HCEC 1CT (cell line): Measurements from ENCODE around the gene LSM4.

Experiments
- DNase-seq: peaks from one replicate; pipeline ENCODE4 v3.0.0-alpha.2; 2017

Gene LSM4

DNA sequence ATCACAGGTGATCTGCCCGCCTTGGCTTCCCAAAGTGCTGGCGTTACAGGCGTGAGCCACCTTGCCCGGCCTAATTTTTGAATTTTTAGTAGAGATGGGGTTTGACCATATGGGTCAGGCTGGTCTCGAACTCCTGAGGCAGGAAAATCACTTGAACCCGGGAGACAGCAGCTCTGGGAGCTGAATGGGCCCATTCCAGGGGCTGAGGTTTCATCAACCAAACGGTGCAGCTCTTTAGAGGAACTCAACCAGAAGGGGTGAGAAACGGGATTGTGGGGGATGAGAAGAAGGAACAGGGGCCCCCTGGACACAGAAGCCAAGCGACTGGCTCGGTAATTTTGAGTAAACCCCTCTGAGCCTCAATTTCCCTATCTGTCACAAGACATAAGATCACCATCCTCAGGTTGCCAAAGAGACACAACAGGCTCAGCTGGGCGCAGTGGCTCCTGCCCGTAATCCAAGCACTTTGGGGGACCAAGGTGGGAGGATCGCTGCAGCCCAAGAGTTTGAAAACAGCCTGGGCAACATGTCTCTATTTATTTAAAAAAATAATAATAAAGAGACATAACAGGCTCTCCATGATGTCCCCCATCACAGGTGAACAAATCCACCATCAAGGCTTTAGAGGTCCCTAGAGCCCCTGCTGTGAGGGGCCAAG, 49.2 kb downstream of the LSM4 start:
- no peak for DNase-seq

DNA sequence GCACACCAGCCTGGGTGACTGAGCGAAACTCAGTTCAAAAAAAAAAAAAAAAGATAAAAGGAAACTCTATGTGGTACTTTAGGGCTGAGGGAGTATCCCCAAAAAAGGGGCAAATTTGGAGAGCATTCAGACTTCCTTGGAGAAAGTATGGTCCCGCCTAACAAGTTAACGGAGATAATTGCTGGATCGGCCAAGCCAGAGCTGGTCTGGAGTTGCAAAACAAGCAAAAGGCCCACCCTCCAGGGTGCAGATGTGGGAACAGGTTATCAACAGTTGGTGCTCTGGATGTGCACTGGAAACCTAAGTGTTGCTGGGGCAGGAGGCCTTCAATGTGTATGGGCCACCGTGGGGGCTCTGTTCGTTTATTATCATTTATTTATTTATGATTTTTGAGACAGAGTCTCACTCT, 51.4 kb downstream of the LSM4 start:
- DNase-seq: no peak

DNA sequence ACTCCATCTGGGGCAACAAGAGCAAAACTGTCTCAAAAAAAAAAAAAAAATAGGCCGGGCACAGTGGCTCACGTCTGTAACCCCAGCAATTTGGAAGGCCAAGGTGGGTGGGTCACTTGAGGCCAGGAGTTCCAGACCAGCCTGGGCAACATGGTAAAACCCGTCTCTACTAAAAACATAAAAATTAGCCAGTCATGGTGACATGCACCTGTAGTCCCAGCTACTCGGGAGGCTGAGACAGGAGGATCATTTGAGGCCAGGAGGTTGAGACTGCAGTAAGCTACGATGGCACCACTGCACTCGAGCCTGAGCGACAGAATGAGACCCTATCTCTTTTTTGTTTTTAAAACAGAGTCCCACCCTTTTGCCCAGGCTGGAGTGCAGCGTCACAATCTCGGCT, 52.5 kb downstream of the LSM4 start:
- DNase-seq: no peak

DNA sequence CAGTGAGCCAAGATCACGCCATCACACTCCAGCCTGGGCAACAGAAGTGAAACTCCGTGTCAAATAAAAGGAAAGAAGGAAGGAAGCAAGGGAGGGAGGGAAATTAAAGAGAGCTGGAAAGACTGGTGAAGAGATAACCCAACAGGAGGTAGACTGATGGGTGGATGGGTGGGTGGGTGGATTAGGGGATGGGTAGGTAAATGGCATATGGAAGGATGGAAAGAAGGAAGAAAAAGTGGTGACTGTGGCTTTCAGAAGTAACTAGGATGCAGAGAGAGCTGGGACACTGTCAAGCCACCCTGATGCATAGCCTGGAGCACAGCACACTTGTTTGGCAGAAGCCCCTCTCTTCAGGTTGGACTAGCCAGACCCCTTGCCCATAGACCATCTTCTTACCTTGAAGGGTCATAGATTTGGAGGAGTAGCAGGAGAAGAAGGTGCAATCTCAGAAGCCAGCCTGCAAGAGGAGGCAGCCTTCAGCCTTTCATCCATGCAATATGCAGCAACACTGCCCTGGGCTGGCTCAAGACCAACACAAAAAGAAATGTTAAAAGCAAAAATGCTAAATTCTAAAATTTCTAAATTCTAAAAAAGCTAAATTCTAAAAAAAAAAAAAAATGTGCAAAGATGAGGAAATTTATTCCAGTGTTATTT, 53.7 kb downstream of the LSM4 start:
- DNase-seq: no peak

DNA sequence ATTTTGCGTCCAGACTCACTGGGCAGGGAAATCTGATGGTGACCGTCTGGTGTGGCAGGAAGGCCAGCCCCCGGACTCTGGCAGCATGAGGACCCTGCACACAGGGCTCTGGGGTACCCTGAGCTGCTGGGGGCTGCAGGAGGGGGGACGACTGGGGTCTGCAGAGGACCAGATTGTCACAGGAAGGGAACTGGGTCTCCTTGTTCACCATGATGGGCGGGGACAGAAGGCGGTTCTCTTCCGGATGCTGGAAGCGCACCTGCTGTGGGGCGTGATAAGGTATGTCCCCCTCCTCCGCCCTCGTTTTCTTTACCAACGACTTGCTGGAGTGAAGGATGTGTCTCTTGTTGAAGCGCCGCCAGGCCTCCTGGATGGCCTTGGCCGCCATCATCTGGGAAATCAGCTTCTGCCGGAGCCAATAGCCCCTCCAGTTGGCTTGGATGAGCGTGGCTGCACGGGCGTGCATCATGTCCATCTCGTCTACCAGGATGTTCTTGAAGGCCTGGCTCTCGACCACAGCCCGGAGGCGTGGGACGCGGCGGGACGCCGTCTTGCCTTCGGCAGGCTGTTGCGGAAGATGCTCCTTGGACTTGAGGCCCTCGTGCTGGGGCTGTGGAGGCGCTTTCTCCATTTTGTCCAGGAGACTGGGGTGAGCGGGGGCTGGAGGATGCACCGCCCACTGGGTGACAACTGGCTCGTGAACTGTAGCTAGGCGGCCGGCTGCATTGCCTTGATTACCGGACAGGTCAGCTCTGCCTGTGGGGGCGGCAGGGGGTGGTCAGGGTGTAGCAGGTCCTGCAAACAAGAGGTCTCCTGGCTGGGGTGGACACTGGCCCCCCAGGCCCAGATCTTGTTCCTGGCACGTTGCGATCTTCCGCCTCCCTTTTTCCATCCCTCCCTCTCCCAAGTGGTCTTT, 55.8 kb downstream of the LSM4 start:
- no peak for DNase-seq

DNA sequence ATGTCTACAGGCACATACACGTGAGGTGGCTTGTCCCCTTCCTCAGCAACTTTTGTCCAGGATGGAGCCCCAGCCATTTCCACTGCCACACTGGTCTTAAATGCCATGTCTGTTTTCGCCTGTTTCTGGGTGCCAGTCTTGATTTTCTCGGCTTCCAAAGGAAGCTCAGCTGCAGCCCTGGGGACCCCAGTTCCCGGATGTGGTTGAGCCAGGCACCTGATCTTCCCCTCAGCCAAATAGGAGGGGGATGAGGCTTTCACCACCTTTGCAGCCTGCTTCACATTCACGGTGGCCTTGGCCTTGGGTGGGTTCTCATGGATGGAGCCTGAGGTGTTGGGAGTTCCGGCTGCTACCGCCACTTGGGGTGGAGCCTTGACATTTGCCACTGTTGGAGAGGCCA, 57.3 kb downstream of the LSM4 start:
- DNase-seq: no peak

DNA sequence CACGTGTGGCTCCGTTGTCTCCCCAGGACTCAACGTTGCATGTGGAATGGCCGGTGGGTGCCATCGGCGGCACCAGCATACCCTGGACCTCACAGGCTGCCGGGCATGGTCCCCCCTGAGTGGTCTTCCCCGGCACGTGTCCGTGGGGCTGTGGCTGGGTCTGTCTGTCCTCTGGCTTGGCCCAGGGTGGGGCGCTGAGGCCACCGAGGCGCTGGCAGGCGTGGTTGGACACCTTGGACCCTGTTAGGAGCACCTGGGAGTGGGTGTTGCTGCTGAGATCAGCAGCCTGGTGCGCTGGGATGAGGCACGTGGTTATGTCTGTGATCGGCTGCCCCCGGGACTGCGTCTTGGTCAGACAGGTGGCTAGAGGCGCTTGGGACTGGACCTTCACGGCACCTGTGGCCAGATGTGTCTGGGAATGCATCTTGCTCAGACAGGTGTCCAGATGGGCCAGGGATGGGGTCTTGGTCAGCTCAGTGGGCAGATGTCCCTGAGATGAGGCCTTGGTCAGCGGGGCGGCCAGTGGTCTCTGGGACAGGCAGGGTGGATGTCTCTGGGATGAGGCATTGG, 57.8 kb downstream of the LSM4 start:
- DNase-seq: no peak

DNA sequence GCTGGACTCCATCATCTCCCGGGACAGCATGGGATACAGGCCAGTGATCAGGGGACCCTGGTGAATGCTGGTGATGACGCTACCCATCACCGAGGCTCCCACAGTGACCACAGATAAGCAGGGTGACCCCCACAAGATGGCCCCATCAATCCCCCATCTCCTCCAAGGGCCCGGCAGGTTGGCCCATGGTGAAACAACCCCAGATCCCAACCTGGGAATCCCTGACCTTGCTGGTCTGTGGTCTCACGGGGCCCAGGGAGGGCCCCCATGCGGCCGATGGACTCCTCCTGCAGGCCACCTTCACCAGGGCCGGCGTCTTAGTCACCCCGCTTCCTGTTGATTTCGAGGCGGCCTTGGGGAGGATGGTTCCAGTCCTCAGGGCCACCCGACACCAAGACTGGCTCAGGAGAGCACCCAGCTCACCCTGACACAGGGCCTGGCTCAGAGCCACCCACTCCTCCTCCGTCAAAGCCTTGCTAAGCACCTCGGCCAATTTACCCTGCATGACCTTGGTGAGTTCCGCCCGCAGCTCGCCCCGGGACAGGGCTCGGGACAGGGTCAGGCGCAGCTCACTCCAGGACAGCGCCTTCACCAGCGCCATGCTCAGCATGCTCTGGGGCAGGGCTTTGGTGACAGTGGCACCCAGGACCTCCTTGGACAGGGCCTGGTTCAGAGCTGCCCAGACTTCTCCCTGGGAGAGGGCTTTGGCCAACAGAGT, 58.6 kb downstream of the LSM4 start:
- no peak for DNase-seq

DNA sequence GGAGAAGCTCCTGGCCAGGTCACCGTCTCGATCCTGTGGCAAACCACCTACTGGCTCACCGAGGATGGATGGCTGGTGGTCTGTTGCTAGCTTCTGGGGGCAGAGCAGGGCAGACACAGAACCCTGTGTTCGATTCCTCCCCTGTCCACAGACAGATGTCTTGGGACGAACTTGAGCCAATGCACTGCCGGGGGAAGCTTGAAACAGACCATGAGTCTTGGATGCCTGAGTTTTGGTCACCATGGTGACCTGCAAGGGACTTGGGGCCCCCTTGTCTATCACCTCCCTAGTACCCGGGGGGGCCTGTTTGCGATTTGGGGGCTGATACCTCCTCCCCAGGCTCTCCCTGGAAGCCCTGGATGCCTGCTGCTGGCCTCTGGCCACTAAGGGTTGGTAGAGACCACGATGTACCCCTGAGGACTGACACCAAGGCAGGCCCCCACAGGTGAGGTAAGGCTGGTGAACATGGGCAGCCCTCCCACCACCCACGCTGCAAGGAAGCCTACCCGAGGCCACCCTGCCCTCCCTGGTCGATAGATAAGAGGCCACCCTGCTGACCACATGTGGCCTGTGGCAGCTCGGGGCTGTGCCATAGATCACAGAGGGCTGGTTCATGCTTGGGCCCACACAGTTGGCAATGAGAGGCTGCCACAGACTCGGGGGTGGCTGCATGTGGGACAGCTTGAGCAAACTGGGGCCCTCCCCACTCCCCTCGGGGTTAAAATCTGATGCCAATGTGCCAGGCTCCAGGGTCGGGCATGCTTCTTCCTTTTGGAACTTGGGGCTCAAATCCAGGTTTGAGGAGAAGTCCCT, 59.3 kb downstream of the LSM4 start:
- no peak for DNase-seq

DNA sequence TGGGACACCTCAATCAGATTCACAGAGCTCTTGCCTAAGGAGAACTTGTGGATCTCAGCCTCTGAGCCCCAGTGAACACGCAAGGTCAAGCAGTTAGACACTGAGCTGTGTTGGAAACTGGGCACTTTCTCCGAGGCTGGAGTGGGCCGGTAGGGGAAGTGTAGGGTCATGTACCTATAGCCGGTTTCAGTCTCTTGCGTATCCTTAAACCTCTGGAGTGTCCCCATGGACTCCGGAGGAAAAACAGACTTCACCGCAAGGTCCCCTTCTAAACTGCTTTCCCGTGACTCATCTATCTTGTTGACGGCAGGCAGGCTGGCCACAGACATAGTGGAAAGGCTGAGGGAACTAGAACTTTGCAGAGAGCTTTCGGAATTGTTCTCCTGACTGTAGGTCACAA, 60.0 kb downstream of the LSM4 start:
- no peak for DNase-seq

DNA sequence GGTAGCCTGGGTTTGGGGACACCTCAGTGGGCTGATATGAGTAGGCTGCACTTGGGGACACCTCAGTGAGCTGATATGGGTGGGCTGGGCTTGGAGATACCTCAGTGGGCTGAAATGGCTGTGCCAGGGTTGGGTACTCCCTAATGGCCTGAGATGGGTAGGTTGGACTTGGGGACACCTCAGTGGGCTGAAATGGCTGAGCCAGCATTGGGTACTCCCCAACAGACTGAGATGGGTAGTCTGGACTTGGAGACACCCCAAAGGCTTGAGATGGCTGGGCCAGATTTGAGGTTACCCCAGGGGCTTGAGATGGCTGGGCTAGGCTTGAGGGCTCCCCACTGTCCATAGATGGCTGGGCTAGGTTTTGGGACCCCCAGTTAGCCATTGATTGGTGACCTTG, 60.7 kb downstream of the LSM4 start:
- DNase-seq: no peak

DNA sequence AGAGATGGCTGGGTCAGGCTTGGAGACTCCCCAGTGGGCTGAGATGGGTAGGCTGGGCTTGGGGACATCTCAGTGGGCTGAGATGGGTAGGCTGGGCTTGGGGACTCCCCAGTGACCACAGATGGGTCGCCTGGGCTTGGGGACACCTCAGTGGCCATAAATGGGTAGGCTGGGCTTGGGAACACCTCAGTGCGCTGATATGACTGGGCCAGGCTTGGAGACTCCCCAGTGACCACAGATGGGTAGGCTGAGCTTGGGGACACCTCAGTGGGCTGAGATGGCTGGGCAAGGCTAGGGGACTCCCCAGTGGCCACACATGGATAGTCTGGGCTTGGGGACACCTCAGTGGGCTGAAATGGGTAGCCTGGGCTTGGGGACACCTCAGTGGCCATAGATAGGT, 61.4 kb downstream of the LSM4 start:
- no peak for DNase-seq

DNA sequence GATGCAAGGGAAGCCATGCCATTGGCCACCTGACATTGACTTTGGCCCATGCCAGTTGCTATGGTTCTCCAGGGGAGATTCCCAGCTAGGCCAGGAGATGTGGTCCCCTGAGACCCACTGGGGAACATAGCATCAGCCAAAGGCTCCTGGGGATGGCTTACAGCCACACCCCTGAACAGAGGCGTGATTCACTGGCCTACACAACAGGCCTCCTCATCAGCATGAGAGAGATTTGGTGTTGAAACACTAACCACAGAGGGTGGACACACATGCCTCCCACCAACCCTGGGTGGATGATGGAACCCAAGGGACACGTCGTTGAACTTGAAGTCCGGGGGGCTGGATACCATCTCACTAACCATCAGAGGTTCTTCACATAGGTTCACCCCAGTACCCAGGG, 63.0 kb downstream of the LSM4 start:
- DNase-seq: no peak

DNA sequence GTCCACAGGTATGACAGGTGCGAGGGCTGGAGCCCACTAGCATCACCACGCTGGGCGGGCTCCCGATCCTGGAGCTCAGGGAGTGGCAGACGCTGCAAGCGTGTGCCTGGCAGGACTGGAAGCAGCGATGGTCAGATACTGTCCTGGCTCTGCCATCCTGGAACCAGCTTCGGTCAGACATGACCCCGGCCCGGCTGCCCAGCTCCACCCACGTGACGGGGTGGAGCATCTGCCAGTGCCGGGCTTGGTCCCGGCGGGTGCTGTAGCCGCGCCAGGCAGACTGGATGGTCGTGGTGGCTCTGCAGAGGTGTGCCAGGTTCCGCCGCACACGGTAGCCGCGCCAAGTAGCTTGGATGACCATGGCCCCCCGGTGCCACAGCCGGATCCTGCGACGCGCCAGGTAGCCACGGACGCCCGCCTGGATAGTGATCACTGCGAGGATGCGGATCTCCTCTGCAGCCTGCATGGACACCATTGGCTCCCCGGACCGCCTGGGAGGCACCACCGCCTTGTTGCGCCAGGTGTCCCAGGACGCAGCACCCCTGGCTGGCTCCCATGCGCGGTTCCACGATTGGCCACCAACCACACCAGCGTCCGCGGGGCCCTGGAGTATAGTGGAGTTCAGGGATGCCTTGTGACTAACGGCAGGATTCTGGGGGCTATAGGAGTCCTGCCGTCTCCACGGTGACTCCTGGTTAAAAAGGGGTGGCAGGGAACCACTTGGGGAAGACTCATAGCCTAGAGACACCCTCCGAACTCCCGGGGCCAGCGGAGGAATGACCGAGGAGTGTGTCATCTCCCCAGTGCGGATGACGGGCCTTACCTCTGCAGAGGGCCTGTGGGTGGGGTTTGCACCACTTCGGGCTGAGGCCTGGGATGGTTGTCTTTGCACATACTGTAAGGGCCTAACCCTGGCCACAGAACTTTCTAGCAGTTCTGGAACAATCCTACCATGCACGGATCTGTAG, 65.1 kb downstream of the LSM4 start:
- DNase-seq: no peak
